ENCODE results near the gene PHF3.
A peak's percentile ranks its signal among the peaks of the same experiment; 100 is the strongest.
"Not testable (repeated sequence)": the region's sequence is repeated elsewhere in the genome, so short reads cannot be mapped to it uniquely, and the experiment has no call there.

The PHF3 gene

GRCh38 chr6:63709148-63709547 is 73.5 kb downstream of the PHF3 start:
- no peak for DNase-seq

- DNase-seq: no peak
Observed at GRCh38 chr6:63713332-63713731, 77.7 kb downstream of the PHF3 start.

GRCh38 chr6:63714091-63714490 is 78.5 kb downstream of the PHF3 start:
- no peak for DNase-seq

GRCh38 chr6:63716169-63716568 is 80.6 kb downstream of the PHF3 start:
- no peak for DNase-seq

GRCh38 chr6:63721181-63721580 is 85.6 kb downstream of the PHF3 start:
- DNase-seq: no peak

GRCh38 chr6:63724721-63725120 is 89.1 kb downstream of the PHF3 start:
- DNase-seq: no peak

- no peak for DNase-seq
Observed at GRCh38 chr6:63730311-63730710, 94.7 kb downstream of the PHF3 start.

DNA sequence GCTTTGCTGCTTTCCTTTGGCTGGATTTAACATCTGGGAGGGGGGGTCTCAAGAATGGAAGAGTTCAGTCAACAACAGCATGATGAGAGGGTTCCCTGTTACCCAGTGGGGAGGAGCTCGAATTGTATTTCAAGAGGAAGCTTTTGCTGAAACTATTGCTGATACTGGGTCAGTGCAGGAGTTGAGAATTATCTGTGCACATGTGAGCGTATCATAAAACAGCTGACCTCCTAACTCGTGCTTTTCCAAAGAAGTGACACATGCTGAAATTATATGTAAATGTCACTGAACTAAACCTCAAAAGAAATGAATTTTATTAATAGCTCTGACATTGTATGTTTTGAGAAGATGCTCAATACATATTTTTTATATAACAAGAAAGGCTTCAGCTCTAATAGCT is 96.3 kb downstream of the PHF3 start:
- no peak for DNase-seq

DNA sequence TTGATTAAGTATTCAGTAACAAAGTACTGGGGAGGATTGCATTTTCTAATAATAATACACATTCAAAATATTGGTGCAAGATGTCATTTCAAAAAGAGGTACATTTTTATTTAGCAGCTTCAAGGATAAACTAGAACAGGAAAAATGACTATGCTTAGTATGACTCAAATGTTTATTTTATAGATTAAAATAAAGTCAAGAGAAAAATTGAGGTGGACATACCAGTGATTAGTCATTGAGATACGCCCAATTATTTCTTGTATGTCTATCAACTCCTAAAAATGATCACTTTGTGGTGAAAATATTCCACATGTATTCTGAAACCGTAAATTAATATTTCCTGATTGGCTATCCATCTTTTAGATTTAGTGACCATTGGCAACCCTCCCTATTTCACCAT is 96.7 kb downstream of the PHF3 start:
- no peak for DNase-seq

- DNase-seq: no peak
Observed at GRCh38 chr6:63734923-63735322, 99.3 kb downstream of the PHF3 start.

- not testable (repeated sequence) for DNase-seq
Observed at GRCh38 chr6:63738190-63738589, 102.6 kb downstream of the PHF3 start.

GRCh38 chr6:63739094-63739687 is 103.6 kb downstream of the PHF3 start:
- no peak for DNase-seq

DNA sequence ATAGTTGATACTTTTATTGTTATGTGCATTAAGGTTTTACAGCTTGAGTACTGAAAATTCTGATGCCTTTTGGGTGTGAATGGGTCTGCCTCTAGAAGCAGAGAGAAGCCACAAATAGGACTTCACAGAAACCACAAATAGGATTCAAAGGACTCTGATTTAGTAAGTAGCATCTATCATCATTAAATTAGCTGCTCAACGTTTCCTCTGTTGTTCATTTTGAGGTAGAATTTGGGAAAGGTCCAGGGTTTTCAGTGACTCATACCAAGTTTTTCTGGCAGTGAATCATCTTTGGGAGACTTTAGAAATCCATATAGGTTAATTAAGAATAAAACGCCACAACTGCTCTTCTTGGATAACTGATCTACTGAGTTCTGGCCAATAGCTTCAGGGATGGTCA is 105.1 kb downstream of the PHF3 start:
- peak in 1 of 2 experiments; percentile 23 for DNase-seq

- no peak for DNase-seq
Observed at GRCh38 chr6:63742060-63742459, 106.5 kb downstream of the PHF3 start.

DNA sequence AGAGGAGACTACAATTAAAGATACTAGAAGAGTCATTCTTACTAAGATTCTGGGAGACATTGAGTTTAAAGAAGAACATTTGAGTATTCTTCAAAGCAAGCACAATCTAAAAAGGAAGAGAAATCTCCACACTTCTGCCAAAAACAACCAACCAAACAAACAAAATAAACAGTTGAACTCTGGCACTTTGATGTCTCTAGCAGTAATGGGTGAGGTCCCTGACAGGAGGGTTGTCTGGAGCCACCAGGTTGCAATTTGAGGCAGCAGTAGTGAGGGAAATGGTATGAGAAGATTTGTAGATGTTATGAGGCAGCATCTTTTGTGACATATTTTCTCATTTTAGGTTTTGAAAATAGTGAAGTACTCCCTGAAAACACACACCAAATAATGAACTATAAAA is 108.1 kb downstream of the PHF3 start:
- no peak for DNase-seq

- no peak for DNase-seq
Observed at GRCh38 chr6:63744810-63745209, 109.2 kb downstream of the PHF3 start.

GRCh38 chr6:63745784-63746183 is 110.2 kb downstream of the PHF3 start:
- DNase-seq: no peak

DNA sequence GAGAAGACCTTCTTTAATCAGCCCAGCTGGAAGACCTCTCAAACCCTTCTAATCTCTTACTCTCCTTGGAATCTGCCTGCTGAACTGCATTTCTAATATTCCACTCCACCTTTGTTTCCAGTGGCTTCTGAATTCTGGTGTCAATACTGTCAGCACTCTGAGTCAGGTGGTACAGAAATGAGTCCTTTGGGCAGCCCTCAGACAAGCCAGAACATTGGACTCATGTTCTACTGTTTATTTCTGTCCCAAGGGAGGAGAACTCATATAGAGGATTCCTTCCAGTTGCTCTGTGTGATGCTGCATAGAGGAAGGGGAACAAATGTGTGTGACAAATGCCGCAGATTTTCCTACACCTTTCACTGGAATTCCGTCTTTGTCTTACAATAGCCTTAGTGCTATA is 114.8 kb downstream of the PHF3 start:
- no peak for DNase-seq

GRCh38 chr6:63757275-63757674 is 121.7 kb downstream of the PHF3 start:
- not testable (repeated sequence) for DNase-seq

DNA sequence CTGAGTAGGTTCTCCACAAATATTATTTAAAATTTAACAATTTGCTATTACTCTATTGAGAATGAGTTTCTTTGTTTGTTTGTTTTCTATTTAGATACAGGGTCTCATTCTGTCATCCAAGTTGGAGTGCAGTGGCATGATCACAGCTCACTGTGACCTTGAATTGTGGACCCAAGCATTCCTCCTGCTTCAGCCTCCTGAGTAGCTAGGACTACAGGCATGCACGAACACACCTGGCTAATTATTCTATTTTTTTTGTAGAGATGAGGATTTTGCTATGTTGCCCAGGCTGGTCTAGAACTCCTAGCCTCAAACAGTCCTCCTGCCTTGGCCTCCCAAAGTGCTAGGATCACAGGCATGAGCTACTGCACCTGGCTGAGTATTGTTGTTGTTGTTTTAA is 122.2 kb downstream of the PHF3 start:
- DNase-seq: no peak

- no peak for DNase-seq
Observed at GRCh38 chr6:63759605-63760105, 124.1 kb downstream of the PHF3 start.

GRCh38 chr6:63760199-63760598 is 124.6 kb downstream of the PHF3 start:
- DNase-seq: no peak

DNA sequence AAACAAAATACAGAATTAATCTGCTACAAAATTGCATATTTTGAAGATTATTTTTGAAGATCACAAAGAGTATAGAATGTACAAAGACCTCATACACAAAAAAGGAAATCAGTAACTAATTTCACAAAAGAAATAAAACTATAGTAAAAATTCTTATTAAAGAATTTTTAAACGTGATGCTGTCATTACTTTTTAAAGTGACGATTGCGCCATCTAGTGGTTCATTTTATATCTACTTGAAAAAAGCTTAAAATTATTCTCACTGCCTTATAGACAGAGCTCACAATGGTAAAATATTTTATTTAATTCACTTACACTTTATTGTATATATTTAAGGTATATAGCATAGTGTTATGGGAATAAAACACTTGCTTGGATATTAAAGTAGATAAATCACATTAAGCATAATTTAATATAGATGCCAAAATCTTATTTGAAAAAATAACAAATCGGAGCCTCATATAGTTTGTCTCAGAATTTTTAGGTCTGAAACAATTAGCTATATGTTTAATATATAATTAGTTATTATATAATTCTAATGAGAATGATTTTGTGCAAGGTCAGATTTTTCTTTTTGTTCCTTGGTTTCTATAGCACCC is 128.8 kb downstream of the PHF3 start:
- DNase-seq: peak in 1 of 2 experiments; percentile 37
